ENCODE measurements around the gene CELSR1. TPM values are rescaled to one million over a fixed set of nuclear protein-coding genes. Genes with fewer than 3 reads are reported as not detected.
"Not testable (repeated sequence)": the region's sequence is repeated elsewhere in the genome, so short reads cannot be mapped to it uniquely, and the experiment has no call there.

The CELSR1 gene
- polyA plus RNA-seq, 4 donors = 23.7 to 30.9 (median 27.5) TPM

DNA sequence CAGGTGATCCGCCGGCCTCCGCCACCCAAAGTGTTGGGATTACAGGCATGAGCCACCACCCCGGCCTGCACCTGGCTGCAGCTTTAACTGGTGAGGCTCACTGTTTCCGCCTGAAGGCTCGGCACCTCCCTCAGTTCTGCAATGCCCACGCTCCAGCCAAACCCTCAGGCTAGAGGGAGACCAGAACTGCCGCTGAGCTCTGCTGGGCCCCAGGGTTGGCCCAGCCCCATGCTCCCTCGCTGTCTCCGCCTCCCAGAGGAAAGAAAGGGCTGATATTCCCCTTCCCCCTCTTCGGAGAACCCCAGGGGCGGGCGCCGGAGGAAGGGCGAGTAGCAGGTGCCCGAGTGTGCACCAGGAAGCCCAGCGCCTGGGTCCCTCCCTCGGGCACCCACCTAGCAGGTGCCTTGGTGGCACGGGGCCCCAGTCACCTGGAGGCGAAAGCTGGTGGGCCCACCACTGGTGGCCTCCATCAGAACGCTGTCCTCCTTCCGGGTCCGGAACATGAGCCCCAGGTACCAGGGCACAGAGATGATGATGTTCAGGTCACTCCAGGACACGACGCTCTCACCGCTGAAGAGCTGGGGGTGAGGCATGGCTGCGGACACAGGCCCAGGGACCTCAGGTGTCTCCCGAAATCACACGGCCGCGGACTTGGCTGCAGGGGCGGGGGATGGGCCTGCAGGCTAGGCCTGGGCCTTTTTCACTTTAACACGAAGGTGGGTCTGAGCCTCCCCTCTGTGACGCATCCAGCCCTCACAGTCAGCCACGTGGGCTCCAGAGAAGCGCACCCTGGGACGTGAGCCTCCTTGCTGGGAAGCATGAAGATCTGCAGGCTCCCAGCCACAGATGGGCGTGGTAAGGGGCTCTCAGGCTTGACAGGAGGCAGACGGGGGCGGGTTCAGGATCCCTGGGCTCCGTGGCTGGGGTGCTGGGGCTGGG lies 128.6 kb downstream of the CELSR1 start:
- DNase-seq (ENCODE audit: low read depth in 4 of 4, low spot score in 3 of 4) = no peak

DNA sequence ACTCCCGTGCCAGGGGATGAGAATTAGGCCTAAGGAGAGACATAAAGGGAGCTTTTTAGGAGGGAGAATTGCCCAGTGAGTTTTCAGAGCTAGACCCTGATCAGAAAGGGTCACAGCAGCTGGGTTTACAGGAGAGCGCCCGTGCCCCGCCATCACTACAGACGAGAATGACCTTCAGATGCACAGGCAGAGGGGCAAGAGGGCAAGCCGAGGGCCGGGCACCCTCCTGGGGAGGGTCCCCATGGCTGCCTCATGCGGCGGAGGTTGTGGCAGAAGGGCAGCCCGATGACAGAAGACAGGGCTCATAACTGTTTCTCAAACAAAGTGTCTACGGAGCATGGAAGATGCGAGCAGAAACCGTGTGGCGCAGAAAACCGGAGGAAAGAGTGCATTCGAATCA lies 129.7 kb downstream of the CELSR1 start:
- no peak for DNase-seq (ENCODE audit: low read depth in 4 of 4, low spot score in 3 of 4)

DNA sequence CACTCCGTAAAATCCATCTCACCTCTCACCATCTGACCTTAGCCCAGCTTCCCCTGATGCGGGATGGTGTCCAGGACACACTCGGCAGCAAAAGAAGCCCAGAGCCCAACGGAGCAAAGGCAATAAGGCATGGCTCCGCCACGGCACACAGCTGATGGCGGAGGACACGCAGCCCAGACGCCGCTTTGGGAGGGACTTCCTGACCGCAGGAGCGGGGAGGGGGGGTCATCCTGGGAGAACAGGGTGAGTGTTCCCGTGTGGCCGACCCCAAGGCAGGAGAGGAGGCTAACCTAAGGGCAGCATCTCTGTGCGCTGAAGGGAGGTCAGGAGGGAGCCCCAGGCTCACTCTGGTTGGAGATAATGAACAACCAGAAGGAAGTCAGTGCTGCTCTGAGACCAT lies 130.6 kb downstream of the CELSR1 start:
- no peak for DNase-seq (ENCODE audit: low read depth in 4 of 4, low spot score in 3 of 4)

DNA sequence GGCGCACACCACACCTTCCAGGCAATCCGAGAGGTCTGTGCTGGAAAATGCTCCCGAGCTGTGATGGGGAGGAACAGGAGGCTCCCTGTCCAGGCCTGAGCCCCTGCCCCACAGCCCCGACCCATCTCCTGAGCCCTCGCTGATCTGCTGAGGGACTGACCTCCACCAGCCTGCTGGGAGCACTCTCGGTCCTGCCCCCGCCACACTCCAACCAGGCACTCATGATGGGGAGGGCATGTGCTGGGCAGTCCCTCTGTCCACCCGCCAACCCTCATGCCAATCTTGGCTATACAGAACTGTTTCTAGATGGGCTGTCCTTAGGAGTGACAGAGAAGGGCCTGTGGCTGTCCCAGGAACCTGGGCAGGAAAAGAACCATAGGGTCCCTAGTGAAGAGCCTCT lies 131.1 kb downstream of the CELSR1 start:
- no peak for DNase-seq (ENCODE audit: low read depth in 4 of 4, low spot score in 3 of 4)

DNA sequence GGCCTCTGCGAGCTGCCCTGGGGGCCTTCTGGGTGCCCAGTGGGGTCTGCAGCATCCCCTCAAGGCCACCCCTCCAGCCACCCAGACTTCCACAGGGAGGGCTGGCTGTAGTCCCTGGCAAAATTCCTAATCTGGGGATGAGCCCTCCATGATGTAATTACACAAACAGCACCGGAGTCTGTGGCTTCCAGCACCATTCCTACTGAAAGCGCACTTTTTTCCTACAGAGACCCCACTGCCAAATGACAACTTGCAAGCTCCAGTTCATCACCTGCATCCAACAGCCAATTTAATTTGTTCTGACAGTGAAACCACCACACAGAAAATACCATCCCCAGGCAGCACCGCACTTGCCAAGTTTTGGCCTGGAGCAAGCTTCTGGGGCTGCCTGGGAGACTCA lies 131.5 kb downstream of the CELSR1 start:
- no peak for DNase-seq (ENCODE audit: low read depth in 4 of 4, low spot score in 3 of 4)

DNA sequence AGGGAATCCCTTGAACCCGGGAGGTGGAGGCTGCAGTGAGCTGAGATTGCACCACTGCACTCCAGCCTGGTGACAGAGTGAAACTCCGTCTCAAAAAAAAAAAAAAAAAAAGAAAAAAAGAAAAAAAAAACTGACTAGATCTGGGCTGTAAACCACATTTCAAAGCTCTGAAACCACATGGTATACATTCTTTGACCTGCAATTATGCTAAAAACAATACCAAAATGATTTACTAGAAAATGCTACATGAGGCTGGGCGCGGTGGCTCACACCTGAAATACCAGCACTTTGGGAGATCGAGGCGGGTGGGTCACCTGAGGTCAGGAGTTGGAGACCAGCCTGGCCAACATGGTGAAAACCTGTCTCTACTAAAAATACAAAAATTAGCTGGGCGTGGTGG lies 133.5 kb downstream of the CELSR1 start:
- not testable (repeated sequence) for DNase-seq (ENCODE audit: low read depth in 4 of 4, low spot score in 3 of 4)

DNA sequence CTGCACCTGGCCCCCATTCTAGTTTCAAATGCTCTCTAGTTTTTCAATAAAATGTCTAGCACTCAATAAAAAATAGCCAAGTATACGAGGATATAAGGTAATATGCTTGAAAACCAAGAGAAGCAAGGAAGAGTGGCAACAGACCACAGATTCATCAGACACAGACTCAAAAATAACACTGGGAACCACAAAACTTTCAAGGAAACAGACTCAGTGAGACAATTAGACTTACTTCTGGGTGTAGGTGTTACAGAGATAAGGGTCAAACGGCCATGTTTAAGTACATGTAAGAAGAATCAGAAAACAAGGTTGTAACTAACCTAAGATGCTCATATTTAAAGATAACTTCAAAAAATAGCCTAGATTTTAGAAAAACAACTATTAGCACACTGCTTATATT lies 134.9 kb downstream of the CELSR1 start:
- no peak for DNase-seq (ENCODE audit: low read depth in 4 of 4, low spot score in 3 of 4)

DNA sequence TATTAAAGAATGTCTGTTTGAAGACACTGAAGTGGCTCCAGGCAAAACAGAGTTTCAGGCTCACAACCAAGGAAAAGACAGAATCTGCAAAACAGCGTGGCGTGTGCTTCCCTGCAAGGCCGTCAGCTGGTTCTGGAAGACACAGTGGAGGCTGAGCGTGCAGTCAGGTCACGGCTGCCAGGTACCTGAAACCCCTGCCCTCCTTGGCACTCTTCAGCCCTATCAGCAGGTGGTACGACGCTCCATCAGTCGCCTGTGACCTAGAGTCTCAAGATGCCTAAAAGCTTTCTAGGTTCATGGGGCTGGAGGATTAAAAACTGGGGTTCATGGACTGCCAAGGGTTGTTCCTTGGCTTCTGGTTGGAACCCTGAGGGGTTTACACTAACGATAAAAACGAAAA lies 136.1 kb downstream of the CELSR1 start:
- no peak for DNase-seq (ENCODE audit: low read depth in 4 of 4, low spot score in 3 of 4)

DNA sequence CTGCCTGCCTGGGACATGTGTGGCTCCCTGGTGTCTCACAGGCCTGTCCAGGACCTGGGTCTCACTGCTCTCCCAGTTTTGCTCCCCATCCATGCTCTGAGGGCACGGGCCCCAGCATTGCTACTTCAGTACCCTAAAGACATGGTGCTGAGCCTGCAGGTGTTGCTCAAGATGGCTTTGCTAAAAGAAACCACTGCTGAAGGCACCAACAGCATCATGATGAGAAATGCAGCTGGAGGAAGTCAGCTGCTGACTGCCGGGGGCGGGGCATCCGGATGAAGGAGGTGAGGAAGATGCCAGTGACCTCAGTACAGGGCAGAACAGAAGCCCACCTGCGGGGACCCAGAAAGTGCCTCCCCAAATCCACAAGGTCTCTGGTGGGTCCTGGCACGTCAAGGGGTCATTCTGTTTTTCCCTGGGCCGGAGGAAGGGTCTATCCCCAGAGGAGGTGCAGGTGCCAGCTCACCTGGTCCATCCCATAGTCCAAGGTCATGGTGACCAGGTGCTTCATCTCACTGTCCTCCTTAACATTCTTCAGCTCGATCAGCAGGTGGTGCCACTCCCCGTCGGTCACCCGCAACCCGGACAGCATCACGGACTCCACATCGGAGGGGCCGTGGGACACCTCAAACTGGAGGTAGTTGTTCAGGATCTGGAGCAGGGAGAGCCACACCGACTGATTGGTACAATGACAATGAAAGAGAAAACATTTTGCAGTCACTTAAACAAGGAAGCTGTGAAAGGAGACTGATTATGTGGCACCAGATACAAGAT lies 138.0 kb downstream of the CELSR1 start:
- no peak for DNase-seq (ENCODE audit: low read depth in 4 of 4, low spot score in 3 of 4)

DNA sequence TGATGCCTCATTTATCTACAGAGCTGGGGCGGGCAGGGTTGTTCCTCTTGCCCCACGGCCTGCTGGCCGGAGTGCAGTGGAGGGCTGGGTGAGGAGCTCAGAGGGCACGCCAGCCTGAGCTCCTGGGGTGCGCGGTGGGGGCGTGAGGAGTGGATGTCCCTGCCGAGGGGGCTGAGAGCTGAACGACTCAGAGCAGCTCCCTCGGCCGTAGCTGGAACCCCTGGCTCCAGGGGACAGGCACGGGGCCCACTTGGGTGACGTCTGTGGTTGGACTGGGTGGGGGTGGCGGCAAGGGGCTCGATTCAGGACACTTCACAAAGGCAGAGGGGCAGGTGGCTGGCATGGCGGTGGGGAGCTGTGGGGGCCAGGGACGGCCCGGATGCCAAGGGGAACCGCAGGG lies 139.5 kb downstream of the CELSR1 start:
- DNase-seq (ENCODE audit: low read depth in 4 of 4, low spot score in 3 of 4) = no peak

DNA sequence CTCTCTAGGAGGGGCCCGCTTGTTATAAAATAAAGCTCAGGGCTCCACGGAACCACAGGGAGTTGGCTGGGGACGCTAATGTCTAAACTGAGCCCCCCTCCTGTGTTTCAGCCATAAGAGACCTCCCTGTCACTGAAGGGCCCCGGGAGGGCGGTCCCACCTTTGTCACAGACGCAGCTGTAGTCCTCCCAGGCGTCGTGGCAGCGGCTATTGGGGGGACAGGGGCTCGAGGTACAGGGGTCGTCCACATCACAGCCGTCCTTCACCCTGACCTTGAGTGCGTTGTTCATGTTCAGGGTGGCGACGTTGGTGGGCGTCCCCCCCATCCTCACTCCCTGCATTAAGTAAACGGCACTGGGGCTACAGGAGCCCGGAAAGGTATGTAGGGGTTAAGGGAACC lies 139.9 kb downstream of the CELSR1 start:
- DNase-seq (ENCODE audit: low read depth in 4 of 4, low spot score in 3 of 4) = no peak

DNA sequence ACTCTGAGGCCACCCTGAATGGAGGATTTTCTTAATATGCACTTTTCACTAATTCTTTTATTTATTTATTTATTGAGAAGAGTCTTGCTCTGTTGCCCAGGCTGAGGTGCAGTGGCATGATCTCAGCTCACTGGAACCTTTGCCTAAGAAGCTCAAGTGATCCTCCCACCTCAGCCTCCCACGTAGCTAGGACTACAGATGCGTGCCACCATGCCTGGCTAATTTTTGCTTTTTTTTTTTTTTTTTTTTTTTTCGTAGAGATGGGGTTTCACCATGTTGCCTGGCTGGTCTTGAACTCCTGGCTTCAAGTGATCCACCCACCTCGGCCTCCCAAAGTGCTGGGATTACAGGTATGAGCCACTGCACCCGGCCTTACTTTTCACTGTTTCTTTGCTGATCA lies 140.4 kb downstream of the CELSR1 start:
- DNase-seq (ENCODE audit: low read depth in 4 of 4, low spot score in 3 of 4) = not testable (repeated sequence)

DNA sequence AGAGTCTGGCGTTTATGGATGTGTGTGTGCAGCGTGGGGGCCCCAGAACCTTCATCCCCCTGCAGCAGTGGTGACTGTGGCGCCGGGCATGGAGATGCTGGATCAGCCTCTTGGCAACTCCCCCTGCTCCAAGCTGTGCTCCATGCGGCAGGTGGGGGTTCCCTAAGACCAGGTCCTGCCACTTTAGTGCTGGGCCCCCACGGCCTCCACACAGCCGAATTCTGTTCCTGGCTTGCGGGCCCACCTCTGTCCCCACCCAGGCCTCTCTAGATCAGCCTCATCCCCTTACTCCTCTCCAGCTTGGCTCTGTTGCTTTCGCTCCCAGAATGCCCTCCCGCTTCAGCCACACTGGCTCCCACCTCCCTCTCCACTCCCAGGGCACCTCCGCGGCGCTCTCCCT lies 142.3 kb downstream of the CELSR1 start:
- DNase-seq (ENCODE audit: low read depth in 4 of 4, low spot score in 3 of 4) = no peak

DNA sequence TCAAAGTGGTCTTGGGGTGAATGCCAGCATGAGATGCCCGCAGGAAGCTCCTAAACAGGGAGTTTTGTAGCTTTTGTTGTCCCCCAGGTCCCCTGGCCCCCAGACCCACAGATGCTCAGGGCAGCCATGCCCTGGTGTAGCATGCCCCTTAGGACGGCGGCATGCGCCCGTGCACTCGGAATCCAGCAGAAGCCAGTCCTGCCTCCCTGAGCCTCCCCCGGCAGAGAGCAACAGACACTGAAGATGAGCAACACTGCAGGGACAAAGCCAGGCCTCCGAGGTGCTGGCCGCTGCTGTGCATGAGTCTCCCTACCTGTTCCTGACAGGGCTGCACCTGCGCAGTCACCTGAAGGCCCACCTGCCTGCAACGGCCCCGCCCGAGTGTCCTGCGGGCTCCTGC lies 142.8 kb downstream of the CELSR1 start:
- no peak for DNase-seq (ENCODE audit: low read depth in 4 of 4, low spot score in 3 of 4)

DNA sequence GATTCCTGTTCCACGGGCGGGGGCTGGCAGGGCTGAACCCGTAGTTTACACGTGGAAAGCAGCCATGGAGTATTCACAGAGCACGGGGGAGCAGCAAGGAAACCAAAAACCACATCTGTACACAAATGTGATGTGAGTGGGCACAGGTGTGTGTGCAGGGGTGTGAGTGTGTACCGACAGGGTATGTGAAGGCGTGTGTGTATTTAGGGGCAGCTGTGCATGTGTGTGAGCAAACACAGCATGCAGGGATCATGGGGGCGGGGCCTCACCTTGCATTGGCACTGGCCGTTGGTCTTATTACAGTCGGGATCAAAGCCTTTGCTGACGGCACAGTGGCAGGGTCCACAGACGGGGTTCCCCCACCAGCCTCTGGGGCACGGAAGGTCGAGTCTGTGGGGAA lies 143.5 kb downstream of the CELSR1 start:
- no peak for DNase-seq (ENCODE audit: low read depth in 4 of 4, low spot score in 3 of 4)

DNA sequence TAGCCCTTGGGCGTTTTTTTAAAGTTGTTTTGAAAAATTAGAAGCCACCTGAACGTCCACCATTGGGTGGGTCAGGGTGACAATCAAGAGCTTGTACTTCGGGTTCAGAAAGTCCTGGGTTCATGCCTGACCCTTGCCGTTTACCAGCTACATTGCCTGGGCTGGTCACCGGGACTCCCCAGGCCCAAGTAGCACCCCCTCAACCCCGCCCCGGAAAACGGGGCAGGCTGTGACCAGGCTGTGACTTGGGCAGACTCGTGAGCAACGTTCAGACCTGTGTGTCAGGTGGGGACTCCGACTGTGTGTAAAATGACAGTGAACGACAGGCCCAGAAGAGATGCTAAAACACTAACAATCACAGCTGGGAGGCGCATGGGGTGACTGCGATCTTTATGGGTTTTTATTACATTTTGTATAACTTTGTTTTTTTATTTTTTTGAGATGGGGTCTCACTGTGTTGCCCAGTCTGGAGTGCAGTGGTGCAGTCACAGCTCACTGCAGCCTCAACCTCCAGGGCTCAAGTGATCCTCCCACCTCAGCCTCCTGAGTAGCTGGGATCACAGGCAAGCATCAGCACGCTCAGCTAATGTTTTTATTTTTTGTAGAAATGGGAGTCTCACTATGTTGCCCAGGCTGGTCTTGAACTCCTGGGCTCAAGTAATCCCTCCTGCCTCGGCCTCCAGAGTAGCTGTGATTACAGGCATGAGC lies 145.1 kb downstream of the CELSR1 start:
- DNase-seq (ENCODE audit: low read depth in 4 of 4, low spot score in 3 of 4) = no peak

DNA sequence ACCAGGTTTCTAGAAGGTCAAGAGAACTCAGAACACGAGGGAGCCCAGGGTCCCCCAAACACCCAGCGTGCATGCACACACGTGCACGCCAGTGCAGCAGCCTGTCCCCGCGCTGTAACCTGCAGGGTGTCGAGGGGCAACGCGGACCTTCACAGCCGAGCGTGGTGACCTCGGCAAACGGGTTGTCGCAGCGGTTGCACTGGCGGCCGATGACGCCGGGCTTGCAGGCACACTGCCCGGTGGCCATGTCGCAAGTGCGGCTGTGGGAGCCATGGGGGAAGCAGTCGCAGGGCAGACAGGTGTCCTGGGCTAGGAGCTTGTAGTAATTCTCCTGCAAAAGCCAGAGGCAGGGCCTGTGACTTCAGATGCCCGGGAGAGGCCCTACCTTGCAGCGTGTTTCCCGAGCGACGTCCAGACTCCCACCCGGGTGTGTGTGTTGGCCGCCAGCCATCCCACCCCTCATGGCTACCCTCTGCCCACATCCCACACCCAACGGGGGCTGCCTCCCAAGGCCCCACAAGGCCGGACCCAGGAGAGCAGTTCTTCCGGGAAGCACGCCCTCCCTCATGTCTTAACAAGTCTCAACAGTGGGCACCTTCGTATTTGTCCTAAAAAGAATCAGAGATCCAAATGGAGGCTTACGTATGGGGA lies 145.8 kb downstream of the CELSR1 start:
- DNase-seq (ENCODE audit: low read depth in 4 of 4, low spot score in 3 of 4) = no peak

DNA sequence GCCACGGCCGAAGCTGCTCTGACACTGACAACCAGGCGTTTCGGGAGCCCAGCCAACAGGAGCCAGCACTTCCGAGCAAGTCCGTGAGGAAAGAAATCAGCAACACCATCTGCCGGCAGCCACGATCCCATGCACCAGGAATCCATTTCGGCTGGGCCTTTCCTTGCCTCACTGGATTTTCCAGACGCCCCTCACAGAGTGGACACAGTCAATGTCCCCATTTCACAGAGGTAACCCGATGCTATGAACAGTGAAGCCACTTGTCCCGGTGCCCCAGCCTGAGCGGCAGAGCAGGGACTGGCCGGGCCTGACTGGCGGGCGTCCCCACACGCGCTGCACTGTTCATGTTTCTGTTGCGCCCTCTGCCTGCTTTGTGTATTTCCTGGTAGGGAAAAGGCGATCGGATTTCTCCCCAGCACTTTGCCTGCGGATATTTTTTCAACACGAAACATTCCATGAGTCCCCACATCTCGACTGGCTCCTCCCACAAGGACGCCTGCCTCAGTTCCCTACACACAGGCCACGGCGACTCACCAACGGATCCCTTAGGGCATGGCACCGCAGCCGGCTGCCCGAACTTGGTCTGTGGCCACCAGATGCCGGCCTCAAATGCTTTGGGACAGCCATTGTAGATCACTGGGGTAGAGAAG lies 146.6 kb downstream of the CELSR1 start:
- DNase-seq (ENCODE audit: low read depth in 4 of 4, low spot score in 3 of 4) = no peak

DNA sequence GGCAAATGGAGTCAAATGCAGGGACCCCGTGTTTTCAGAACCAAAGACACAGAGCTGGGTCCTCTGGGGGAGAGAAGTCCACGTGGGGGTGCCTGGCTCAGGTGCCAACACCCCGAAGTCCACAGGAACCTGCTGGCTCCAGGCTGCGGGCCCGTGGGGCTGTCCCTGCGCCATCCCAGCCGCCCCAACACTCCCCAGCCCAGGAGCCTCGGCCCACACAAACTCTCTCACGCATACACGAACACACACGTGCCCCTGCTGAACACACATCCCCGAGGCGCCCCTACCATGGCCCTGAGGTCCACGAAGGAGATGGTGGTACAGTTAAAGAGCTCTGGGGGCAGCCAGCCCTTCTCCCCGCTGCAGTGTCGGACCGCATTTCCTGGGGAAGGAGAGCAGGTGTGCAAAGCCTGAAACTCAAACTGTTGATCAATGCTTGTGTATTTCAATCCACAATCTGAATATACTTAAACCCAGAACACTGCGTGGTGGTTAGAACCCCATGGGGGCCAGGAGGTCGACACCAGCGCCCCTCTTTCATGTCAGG lies 147.2 kb downstream of the CELSR1 start:
- DNase-seq (ENCODE audit: low read depth in 4 of 4, low spot score in 3 of 4) = no peak

DNA sequence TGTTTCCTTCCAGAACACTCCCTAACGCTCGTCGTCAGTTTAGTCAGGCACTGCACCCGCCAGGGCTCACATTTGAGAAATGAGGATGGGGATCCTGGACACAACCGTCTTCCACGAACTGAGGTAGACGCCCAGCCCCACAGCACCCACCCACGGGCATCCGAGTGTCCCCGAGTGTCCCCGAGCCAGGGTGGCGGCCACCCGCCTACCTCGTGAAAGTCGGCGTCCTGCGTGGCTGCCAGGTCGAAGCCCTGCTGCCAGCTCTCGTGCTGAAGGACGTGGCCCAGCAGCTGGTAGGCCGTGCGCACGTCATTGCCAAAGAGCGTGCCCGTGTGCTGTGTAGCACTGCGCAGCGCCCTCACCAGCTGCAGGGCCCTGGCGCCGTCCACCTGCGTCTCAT lies 148.3 kb downstream of the CELSR1 start:
- DNase-seq (ENCODE audit: low read depth in 4 of 4, low spot score in 3 of 4) = no peak
